H1 (cell line): Measurements from ENCODE around the gene KRTAP5-1. TPM values are rescaled to one million over a fixed set of nuclear protein-coding genes. Genes with fewer than 3 reads are reported as not detected.

Source experiments
- JUND ChIP-seq: IDR thresholded peaks from 2 replicates; pipeline ENCODE4 v1.6.1; 2011; ENCODE audit warnings: mild to moderate bottlenecking, improper control_type of control experiment, low read length
- KDM5A ChIP-seq: fragments of 200-600 bp; IDR thresholded peaks from 2 replicates; pipeline ENCODE4 v1.7.1; 2012; ENCODE audit warnings: mild to moderate bottlenecking, low read length, inconsistent platforms, mixed read lengths
- RAD21 ChIP-seq, 2 experiments: IDR thresholded peaks in 1 of 2; conservative IDR thresholded peaks in 1 of 2; 2 replicates each; pipeline ENCODE4 v1.6.1; 2011; ENCODE audit warnings: low read depth in 2 of 2, low read length in 2 of 2, improper control_type of control experiment in 1 of 2, inconsistent platforms in 1 of 2, mild to moderate bottlenecking in 1 of 2, moderate library complexity in 1 of 2
- TAF1 ChIP-seq: IDR thresholded peaks from 2 replicates; pipeline ENCODE4 v1.6.1; 2011; ENCODE audit warnings: mild to moderate bottlenecking, low read depth, low read length
- TAF7 ChIP-seq: optimal IDR thresholded peaks from 2 replicates; pipeline ENCODE3; 2011; ENCODE audit warnings: low read depth, mild to moderate bottlenecking, inconsistent platforms, low read length, moderate library complexity, borderline replicate concordance
- YY1 ChIP-seq: IDR thresholded peaks from 2 replicates; pipeline ENCODE4 v1.6.1; 2011; ENCODE audit warnings: low read depth, mild to moderate bottlenecking, low read length
- polyA plus RNA-seq, 7 experiments: library from polyadenylated mRNA; depleted of rRNA in 3 of 7; stranded (reverse) in 5 of 7; unstranded in 2 of 7; fragments of >200 nt in 5 of 7; fragments of 200-250 nt in 2 of 7; gene quantifications; 1 replicate in 5 of 7; 2 replicates in 1 of 7; 4 replicates in 1 of 7; pipeline versions ENCODE4 v1.2.1 to v1.2.3, GENCODE V29; 2011 to 2013; ENCODE audit warnings: missing spikeins in 2 of 7, mixed read lengths in 2 of 7
- total RNA-seq: library from RNA; stranded (reverse); fragmentation: NEBNext Ultra II Directional; extraction: Animal tissue kit (Norgen Biotek cat#: 25700); gene quantifications from 2 replicates; pipeline ENCODE4 v1.2.1, GENCODE V29; 2021
- TF ChIP-seq, protein P1 (sequence below): IDR thresholded peaks from 2 replicates; pipeline ENCODE4 v1.6.1; 2012; ENCODE audit warnings: inconsistent platforms

Gene KRTAP5-1
- total and polyA plus RNA-seq, 2 of the 8 experiments (the other 6 are each of a cell fraction or from before 2014, with no cell fraction given): not detected

DNA sequence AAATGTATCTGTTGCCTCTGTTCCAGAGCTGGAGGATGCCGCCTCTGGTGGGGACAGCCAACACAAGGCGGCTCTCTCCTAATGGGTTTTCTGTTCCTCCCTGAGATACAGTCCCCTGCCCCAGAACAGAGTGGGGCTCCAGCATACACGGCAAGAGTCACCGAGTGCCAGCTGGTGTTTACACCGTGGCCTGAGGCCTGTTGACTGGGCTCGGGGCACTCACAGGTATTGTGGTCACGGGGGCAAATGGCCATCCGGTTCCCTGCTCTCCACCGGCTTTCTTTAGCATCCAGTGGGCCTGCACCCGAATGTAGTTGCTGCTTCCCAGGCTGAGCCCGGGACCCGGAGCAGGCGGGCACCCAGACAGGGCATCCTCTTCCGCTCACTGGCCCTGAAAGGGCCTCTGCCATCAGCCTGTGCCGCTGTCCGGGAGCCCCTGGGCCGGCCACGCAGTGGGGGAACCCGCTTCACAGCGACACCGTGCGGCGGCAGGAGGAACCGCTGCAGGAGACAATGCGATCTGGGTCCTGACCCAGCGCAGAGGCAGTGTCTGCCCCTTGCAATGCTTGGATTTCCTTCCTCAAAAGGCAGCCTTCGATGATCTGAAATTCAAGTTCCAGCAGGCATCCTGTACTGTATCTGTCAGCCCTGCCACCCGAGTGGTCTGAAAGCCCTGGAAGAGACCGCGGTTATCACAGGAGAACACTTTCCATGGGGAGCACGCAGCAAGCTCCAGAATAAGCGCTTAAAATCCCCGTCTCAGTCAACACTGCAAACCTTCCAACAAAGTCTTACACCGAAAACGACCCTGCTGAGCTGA, 43.6 kb upstream of the KRTAP5-1 start (continued):
- peak; percentile 58 to 71 for TF ChIP-seq RAD21 (IDR thresholded peaks at IDR 0.05 in 1 of 2, conservative IDR thresholded peaks at IDR 0.05 in 1 of 2; ENCODE audit: low read depth in 2 of 2, low read length in 2 of 2)
- peak; percentile 34; the same call in 1 of the 2 replicates for TF ChIP-seq YY1
- TF ChIP-seq, protein P1, sequence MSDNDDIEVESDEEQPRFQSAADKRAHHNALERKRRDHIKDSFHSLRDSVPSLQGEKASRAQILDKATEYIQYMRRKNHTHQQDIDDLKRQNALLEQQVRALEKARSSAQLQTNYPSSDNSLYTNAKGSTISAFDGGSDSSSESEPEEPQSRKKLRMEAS: 0 out of 2 replicates have a peak, but pooled peaks have one; percentile 38
- no peak for TF ChIP-seq JUND
- TF ChIP-seq TAF1: no peak
- TF ChIP-seq TAF7: no peak
- TF ChIP-seq KDM5A: no peak
